ENCODE data around the gene KCNQ2. TPM values are rescaled to one million over a fixed set of nuclear protein-coding genes. Genes with fewer than 3 reads are reported as not detected.

The KCNQ2 gene
- total RNA-seq, 4 donors from 2014 or later: not detected

GRCh38 chr20:63417738-63418120 lies 54.7 kb downstream of the KCNQ2 start:
- H3K27me3 ChIP-seq: peaks cover 0 to 99% (median 0%) of the 10 kb centered on the region in 4 donors
- no peak overlapping the region for H3K27ac ChIP-seq
- intact Hi-C loops (cut with DNase I): no loop called here
- no peak overlapping the region for H3K4me3 ChIP-seq
- H3K4me1 ChIP-seq: no peaks in the 10 kb centered on the region
- DNase-seq: no peak
- no peaks in the 10 kb centered on the region for H3K36me3 ChIP-seq
- H3K9me3 ChIP-seq: no peaks in the 10 kb centered on the region
- TF ChIP-seq POLR2A (IDR thresholded peaks at IDR 0.05) (no peak), CTCF (IDR thresholded peaks at IDR 0.05) (no peak)
- no CpG with 5 or more reads among the region's 23 CpGs for WGBS, 2 donors

- no peaks in the 10 kb centered on the region for H3K36me3 ChIP-seq
- TF ChIP-seq CTCF (IDR thresholded peaks at IDR 0.05) (no peak), POLR2A (IDR thresholded peaks at IDR 0.05) (no peak)
- H3K27ac ChIP-seq: no peak overlapping the region
- intact Hi-C loops (cut with DNase I): no loop called here
- WGBS, 2 donors: 45% methylated on average over 4 of the region's 25 CpGs; no CpG with 5 or more reads in 1 of the 2 donors
- no peak overlapping the region for H3K4me3 ChIP-seq
- no peaks in the 10 kb centered on the region for H3K4me1 ChIP-seq
- H3K9me3 ChIP-seq: no peaks in the 10 kb centered on the region
- no peak for DNase-seq
- peaks cover 0 to 99% (median 0%) of the 10 kb centered on the region in 4 donors for H3K27me3 ChIP-seq
Measured at GRCh38 chr20:63417097-63417737, 55.2 kb downstream of the KCNQ2 start.

- no peak for DNase-seq
- intact Hi-C loops (cut with DNase I): no loop called here
- H3K4me1 ChIP-seq: no peaks in the 10 kb centered on the region
- H3K36me3 ChIP-seq: no peaks in the 10 kb centered on the region
- H3K4me3 ChIP-seq: no peak overlapping the region
- no CpG with 5 or more reads among the region's 24 CpGs for WGBS, 2 donors
- peaks cover 0 to 99% (median 0%) of the 10 kb centered on the region in 4 donors for H3K27me3 ChIP-seq
- no peaks in the 10 kb centered on the region for H3K9me3 ChIP-seq
- no peak overlapping the region for H3K27ac ChIP-seq
- no peak for TF ChIP-seq POLR2A (IDR thresholded peaks at IDR 0.05)
- no peak for TF ChIP-seq CTCF (IDR thresholded peaks at IDR 0.05)
Measured at GRCh38 chr20:63416631-63417030, 55.8 kb downstream of the KCNQ2 start.

- Histone ChIP-seq H3K4me3 (no peak overlapping the region), H3K27ac (no peak overlapping the region), H3K4me1 (no peaks in the 10 kb centered on the region), H3K36me3 (no peaks in the 10 kb centered on the region), H3K9me3 (no peaks in the 10 kb centered on the region), H3K27me3 (peaks cover 0 to 99% (median 0%) of the 10 kb centered on the region in 4 donors)
- TF ChIP-seq POLR2A (IDR thresholded peaks at IDR 0.05): no peak
- no peak for TF ChIP-seq CTCF (IDR thresholded peaks at IDR 0.05)
- 57% methylated on average over 9 of the region's 32 CpGs; no CpG with 5 or more reads in 1 of the 2 donors for WGBS, 2 donors
- intact Hi-C loops (cut with DNase I): no loop called here
- no peak for DNase-seq
Measured at GRCh38 chr20:63415647-63416391, 56.6 kb downstream of the KCNQ2 start.

- Histone ChIP-seq H3K4me1 (no peaks in the 10 kb centered on the region), H3K9me3 (no peaks in the 10 kb centered on the region), H3K27me3 (peaks cover 0 to 99% (median 0%) of the 10 kb centered on the region in 4 donors), H3K36me3 (no peaks in the 10 kb centered on the region), H3K4me3 (no peak overlapping the region), H3K27ac (no peak overlapping the region)
- intact Hi-C loops (cut with DNase I): no loop called here
- no peak for DNase-seq
- no CpG with 5 or more reads among the region's 45 CpGs for WGBS, 2 donors
- no peak for TF ChIP-seq CTCF (IDR thresholded peaks at IDR 0.05)
- TF ChIP-seq POLR2A (IDR thresholded peaks at IDR 0.05): no peak
Measured at GRCh38 chr20:63414720-63415430, 57.6 kb downstream of the KCNQ2 start.
